Colon (tissue), 2 donors: ENCODE data around the gene POLR2E.
"Not testable (repeated sequence)": the region's sequence is repeated elsewhere in the genome, so short reads cannot be mapped to it uniquely, and the experiment has no call there.

Experiments
- FAIRE-seq: peaks from 2 replicates; lab custom pipeline; 2012; peaks lifted over from hg19 to GRCh38; lab: Jason Lieb, UNC
- donor health status: control.
- donor health status: control.

Gene POLR2E

GRCh38 chr19:1125601-1126467 lies 30.7 kb upstream of the POLR2E start:
- no peak for FAIRE-seq

- FAIRE-seq: no peak
Measured at GRCh38 chr19:1123885-1124677, 28.9 kb upstream of the POLR2E start.

- no peak for FAIRE-seq
Measured at GRCh38 chr19:1123381-1123780, 28.2 kb upstream of the POLR2E start.

- FAIRE-seq: no peak
Measured at GRCh38 chr19:1122972-1123363, 27.8 kb upstream of the POLR2E start.

- FAIRE-seq: no peak
Measured at GRCh38 chr19:1122021-1122971, 27.1 kb upstream of the POLR2E start.

- no peak for FAIRE-seq
Measured at GRCh38 chr19:1121395-1121794, 26.2 kb upstream of the POLR2E start.

GRCh38 chr19:1119475-1120217 lies 24.5 kb upstream of the POLR2E start:
- FAIRE-seq: no peak

GRCh38 chr19:1118999-1119398 lies 23.8 kb upstream of the POLR2E start:
- no peak for FAIRE-seq

- no peak for FAIRE-seq
Measured at GRCh38 chr19:1117654-1118053, 22.5 kb upstream of the POLR2E start.

GRCh38 chr19:1116726-1117581 lies 21.8 kb upstream of the POLR2E start:
- FAIRE-seq: no peak

- no peak for FAIRE-seq
Measured at GRCh38 chr19:1115646-1116420, 20.7 kb upstream of the POLR2E start.

- FAIRE-seq: not testable (repeated sequence)
Measured at GRCh38 chr19:1114728-1115127, 19.6 kb upstream of the POLR2E start.

GRCh38 chr19:1113986-1114483 lies 18.9 kb upstream of the POLR2E start:
- FAIRE-seq: no peak

- FAIRE-seq: no peak
Measured at GRCh38 chr19:1113030-1113985, 18.1 kb upstream of the POLR2E start.

GRCh38 chr19:1112268-1113029 lies 17.3 kb upstream of the POLR2E start:
- no peak for FAIRE-seq

- FAIRE-seq: no peak
Measured at GRCh38 chr19:1111641-1112267, 16.6 kb upstream of the POLR2E start.
